Subcutaneous abdominal adipose tissue (tissue), 5 donors: Measurements from ENCODE around the gene OPTC.

Experiments
- H3K27ac ChIP-seq: one replicate; pipeline ENCODE4 v1.7.0; 2013; ENCODE audit warnings: low read depth, mild to moderate bottlenecking, inconsistent platforms, low read length, moderate library complexity
- H3K27me3 ChIP-seq, 5 donors: one replicate each; pipeline ENCODE4 v1.7.0; 2013; ENCODE audit warnings: low read length in 5 of 5, inconsistent platforms in 1 of 5; ENCODE audit not compliant: control insufficient read depth in 5 of 5, insufficient read depth in 4 of 5
- H3K36me3 ChIP-seq, 5 donors: one replicate each; pipeline ENCODE4 v1.7.0; 2013; ENCODE audit warnings: low read length in 5 of 5; ENCODE audit not compliant: control insufficient read depth in 5 of 5, insufficient read depth in 5 of 5
- H3K4me1 ChIP-seq, 5 donors: one replicate each; pipeline ENCODE4 v1.7.0; 2013; ENCODE audit warnings: low read length in 5 of 5, mild to moderate bottlenecking in 3 of 5, moderate library complexity in 1 of 5; ENCODE audit not compliant: control insufficient read depth in 5 of 5, insufficient read depth in 5 of 5
- H3K4me3 ChIP-seq, 5 donors: one replicate each; pipeline ENCODE4 v1.7.0; 2013; ENCODE audit warnings: low read length in 5 of 5, low read depth in 1 of 5
- H3K9ac ChIP-seq, 5 donors: one replicate each; pipeline ENCODE4 v1.7.0; 2013; ENCODE audit warnings: low read length in 5 of 5, mild to moderate bottlenecking in 4 of 5, moderate library complexity in 3 of 5
- H3K9me3 ChIP-seq, 5 donors: one replicate each; pipeline ENCODE4 v1.7.0; 2013; ENCODE audit warnings: low read length in 5 of 5; ENCODE audit not compliant: control insufficient read depth in 5 of 5
- donor health status: healthy.
- donor health status: healthy.
- donor health status: healthy.
- donor health status: healthy.
- donor health status: healthy.

The OPTC gene

GRCh38 chr1:203481196-203481595 is 12.8 kb upstream of the OPTC start:
- Histone ChIP-seq H3K9ac (peak overlapping the region in 3 of 5 donors; percentile 9 to 72 (median 57)), H3K27ac (peak overlapping the region; percentile 69), H3K4me1 (peaks cover 8 to 70% (median 50%) of the 10 kb centered on the region in 5 donors), H3K9me3 (no peaks in the 10 kb centered on the region), H3K36me3 (peaks cover 6 to 23% (median 15%) of the 10 kb centered on the region in 5 donors), H3K27me3 (no peaks in the 10 kb centered on the region), H3K4me3 (peak overlapping the region in 2 of 5 donors; percentile 1 to 11)

GRCh38 chr1:203486618-203487370 is 7.2 kb upstream of the OPTC start:
- no peaks in the 10 kb centered on the region for H3K9me3 ChIP-seq
- H3K4me3 ChIP-seq: peak overlapping the region; percentile 12 to 62 (median 57)
- H3K27ac ChIP-seq: peak overlapping the region; percentile 87
- H3K9ac ChIP-seq: peak overlapping the region in 4 of 5 donors; percentile 49 to 74 (median 60)
- H3K36me3 ChIP-seq: peaks cover 8 to 23% (median 18%) of the 10 kb centered on the region in 5 donors
- H3K27me3 ChIP-seq: no peaks in the 10 kb centered on the region
- peaks cover 2 to 37% (median 20%) of the 10 kb centered on the region in 5 donors for H3K4me1 ChIP-seq

- Histone ChIP-seq H3K4me3 (no peak overlapping the region), H3K9me3 (no peaks in the 10 kb centered on the region), H3K9ac (no peak overlapping the region), H3K36me3 (peaks cover 8 to 19% (median 14%) of the 10 kb centered on the region in 5 donors), H3K27me3 (no peaks in the 10 kb centered on the region), H3K27ac (no peak overlapping the region), H3K4me1 (peaks cover 2 to 34% (median 18%) of the 10 kb centered on the region in 5 donors)
Observed at GRCh38 chr1:203488539-203488938, 5.4 kb upstream of the OPTC start.

- Histone ChIP-seq H3K9me3 (no peaks in the 10 kb centered on the region), H3K36me3 (peaks cover under 1 to 5% (median 3%) of the 10 kb centered on the region in 5 donors), H3K4me1 (peaks cover 2 to 18% (median 18%) of the 10 kb centered on the region in 5 donors), H3K9ac (no peak overlapping the region), H3K27me3 (no peaks in the 10 kb centered on the region), H3K27ac (no peak overlapping the region), H3K4me3 (no peak overlapping the region)
Observed at GRCh38 chr1:203490607-203491006, 3.3 kb upstream of the OPTC start.

GRCh38 chr1:203491664-203492063 is 2.3 kb upstream of the OPTC start:
- no peak overlapping the region for H3K9ac ChIP-seq

GRCh38 chr1:203492082-203492747 is 1.7 kb upstream of the OPTC start:
- no peak overlapping the region for H3K27ac ChIP-seq
- H3K9me3 ChIP-seq: no peaks in the 10 kb centered on the region
- H3K4me3 ChIP-seq: no peak overlapping the region
- no peak overlapping the region for H3K9ac ChIP-seq
- H3K36me3 ChIP-seq: peaks cover 0 to 3% (median 0%) of the 10 kb centered on the region in 5 donors
- peaks cover 2 to 10% (median 9%) of the 10 kb centered on the region in 5 donors for H3K4me1 ChIP-seq
- no peaks in the 10 kb centered on the region for H3K27me3 ChIP-seq

More at GRCh38 chr1:203491664-203492063, 2.3 kb upstream of the OPTC start:
- H3K36me3 ChIP-seq: peaks cover 0 to 3% (median 0%) of the 10 kb centered on the region in 5 donors
- H3K4me3 ChIP-seq: no peak overlapping the region
- peaks cover 2 to 15% (median 15%) of the 10 kb centered on the region in 5 donors for H3K4me1 ChIP-seq
- no peak overlapping the region for H3K27ac ChIP-seq
- no peaks in the 10 kb centered on the region for H3K9me3 ChIP-seq
- no peaks in the 10 kb centered on the region for H3K27me3 ChIP-seq

GRCh38 chr1:203492748-203493130 is 1.2 kb upstream of the OPTC start:
- Histone ChIP-seq H3K27me3 (no peaks in the 10 kb centered on the region), H3K4me3 (no peak overlapping the region), H3K27ac (no peak overlapping the region), H3K4me1 (peaks cover under 1 to 4% (median 4%) of the 10 kb centered on the region in 5 donors), H3K9me3 (no peaks in the 10 kb centered on the region), H3K36me3 (peaks cover 0 to 3% (median 0%) of the 10 kb centered on the region in 5 donors), H3K9ac (no peak overlapping the region)

GRCh38 chr1:203495845-203496244 is 1.9 kb downstream of the OPTC start:
- no peak overlapping the region for H3K4me3 ChIP-seq
- H3K9ac ChIP-seq: no peak overlapping the region
- H3K27me3 ChIP-seq: no peaks in the 10 kb centered on the region
- no peaks in the 10 kb centered on the region for H3K36me3 ChIP-seq
- H3K9me3 ChIP-seq: no peaks in the 10 kb centered on the region
- no peak overlapping the region for H3K27ac ChIP-seq
- no peaks in the 10 kb centered on the region for H3K4me1 ChIP-seq

- Histone ChIP-seq H3K9me3 (no peaks in the 10 kb centered on the region), H3K4me3 (no peak overlapping the region), H3K27me3 (no peaks in the 10 kb centered on the region), H3K9ac (no peak overlapping the region), H3K36me3 (no peaks in the 10 kb centered on the region), H3K27ac (no peak overlapping the region), H3K4me1 (no peaks in the 10 kb centered on the region)
Observed at GRCh38 chr1:203497269-203497777, 3.4 kb downstream of the OPTC start.
